Hepatocyte (in vitro differentiated cells): Measurements from ENCODE around the gene ABCA8.

Experiments
- CTCF ChIP-seq: fragments of 200-600 bp; sonication (generic); IDR thresholded peaks from 2 replicates; pipeline ENCODE4 v1.5.1; 2016; ENCODE audit warnings: antibody characterized with exemption, mild to moderate bottlenecking; ENCODE audit not compliant: poor library complexity
- EZH2phosphoT487 ChIP-seq: fragments of 200-600 bp; sonication (generic); IDR thresholded peaks from one replicate; pipeline ENCODE4 v1.6.1; 2018; ENCODE audit warnings: antibody characterized with exemption, mild to moderate bottlenecking, low read depth, moderate library complexity; ENCODE audit not compliant: unreplicated experiment, severe bottlenecking

DNA sequence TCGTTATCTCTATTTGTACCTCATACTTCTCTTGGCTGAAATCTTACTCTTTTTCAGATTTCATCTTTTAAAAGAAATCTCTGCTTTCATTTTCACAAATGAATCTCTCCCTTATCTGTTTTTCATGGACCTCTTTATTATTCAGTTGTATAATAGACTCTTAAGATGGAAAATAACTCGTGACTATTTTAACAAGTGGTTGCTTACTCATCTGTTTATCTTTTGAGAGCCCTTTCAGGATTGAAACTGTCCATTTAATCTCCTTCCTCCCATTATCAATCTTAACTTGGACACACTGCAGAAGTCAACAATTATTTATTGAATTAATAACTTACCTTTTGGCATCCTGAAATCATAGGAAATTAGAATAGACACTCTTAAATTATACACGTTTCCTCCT, 68.8 kb downstream of the ABCA8 start:
- TF ChIP-seq CTCF = no peak
- TF ChIP-seq EZH2phosphoT487 = no peak
